ENCODE measurements around the gene LEFTY2. TPM values are rescaled to one million over a fixed set of nuclear protein-coding genes. Genes with fewer than 3 reads are reported as not detected.

LEFTY2 gene
- total and polyA plus RNA-seq, 9 of the 15 experiments (the other 6 are each of a cell fraction or from before 2014, with no cell fraction given) = 0.04 to 0.14 TPM; not detected in 7

DNA sequence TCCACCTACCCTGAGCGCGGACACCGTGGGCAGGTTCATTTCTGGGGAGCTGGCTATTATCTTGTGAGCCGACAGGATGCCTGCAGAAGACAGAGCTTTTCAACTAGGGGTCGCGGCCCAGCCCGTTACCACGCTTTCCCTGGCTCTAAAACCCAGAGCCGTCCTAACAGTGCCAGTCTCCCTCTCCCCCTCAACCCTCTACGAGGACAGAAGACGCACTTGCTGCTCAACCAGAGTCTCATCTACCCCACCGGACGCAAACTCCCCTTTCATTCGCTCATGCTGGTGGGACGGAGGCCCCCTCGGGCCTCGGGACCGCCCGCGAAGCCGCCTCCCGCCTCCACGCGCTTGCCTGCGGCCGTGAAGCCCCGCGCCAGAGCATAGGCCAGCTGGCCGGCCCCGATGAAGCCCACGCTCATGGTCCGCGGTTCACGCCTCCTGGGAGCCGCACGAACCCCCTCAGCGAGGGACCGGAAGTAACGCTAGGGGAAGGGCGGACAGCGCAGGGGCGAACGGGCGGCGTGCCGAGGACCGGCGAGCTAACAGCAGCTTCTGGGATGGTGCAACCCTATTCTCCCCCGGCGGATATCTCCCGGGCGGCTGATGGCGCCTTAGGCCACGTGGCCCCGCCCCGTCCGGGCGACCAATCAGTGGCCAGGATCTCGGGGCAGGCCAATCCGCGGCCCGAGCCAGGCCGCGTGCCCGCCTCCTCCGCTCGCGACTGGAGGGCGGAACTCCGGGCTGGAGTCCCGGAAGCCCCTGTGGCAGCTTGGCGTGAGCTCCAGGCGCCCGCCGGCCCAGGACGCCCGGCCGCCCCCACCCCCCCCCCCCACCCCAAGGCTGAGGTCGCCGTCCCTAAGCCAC is 17.1 kb downstream of the LEFTY2 start, which contains the start of gene PYCR2 (continued):
- TF ChIP-seq, protein P1, sequence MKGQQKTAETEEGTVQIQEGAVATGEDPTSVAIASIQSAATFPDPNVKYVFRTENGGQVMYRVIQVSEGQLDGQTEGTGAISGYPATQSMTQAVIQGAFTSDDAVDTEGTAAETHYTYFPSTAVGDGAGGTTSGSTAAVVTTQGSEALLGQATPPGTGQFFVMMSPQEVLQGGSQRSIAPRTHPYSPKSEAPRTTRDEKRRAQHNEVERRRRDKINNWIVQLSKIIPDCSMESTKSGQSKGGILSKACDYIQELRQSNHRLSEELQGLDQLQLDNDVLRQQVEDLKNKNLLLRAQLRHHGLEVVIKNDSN (CRISPR knock-in tag; IDR thresholded peaks at IDR 0.05) = peak; percentile 96
- TF ChIP-seq, protein P2, sequence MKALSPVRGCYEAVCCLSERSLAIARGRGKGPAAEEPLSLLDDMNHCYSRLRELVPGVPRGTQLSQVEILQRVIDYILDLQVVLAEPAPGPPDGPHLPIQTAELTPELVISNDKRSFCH (CRISPR knock-in tag; IDR thresholded peaks at IDR 0.05) = no peak
- TF ChIP-seq, protein P2 (tag; IDR thresholded peaks at IDR 0.05) = peak; percentile 83
- TF ChIP-seq RBM22 (IDR thresholded peaks at IDR 0.05; ENCODE audit: low read depth, low read length, poor library complexity, severe bottlenecking) (peak; percentile 90), DNMT1 (IDR thresholded peaks at IDR 0.05) (0 out of 2 replicates have a peak, but pooled peaks have one; percentile 20), SLC30A9 (CRISPR knock-in tag; IDR thresholded peaks at IDR 0.05) (no peak), SNIP1 (IDR thresholded peaks at IDR 0.05; ENCODE audit: low read depth) (no peak), BRD4 (IDR thresholded peaks at IDR 0.05) (peak; percentile 54; the same call in 1 of the 2 replicates), PHF21A (IDR thresholded peaks at IDR 0.05; ENCODE audit: borderline replicate concordance, low read depth) (0 out of 2 replicates have a peak, but pooled peaks have one; percentile 41), BDP1 (IDR thresholded peaks at IDR 0.05; ENCODE audit: insufficient read depth, insufficient read length) (no peak), PML (IDR thresholded peaks at IDR 0.05; ENCODE audit: low read length) (peak; percentile 78), ZNF253 (CRISPR knock-in tag; conservative IDR thresholded peaks at IDR 0.05) (no peak), MEIS2 (IDR thresholded peaks at IDR 0.05; ENCODE audit: partially characterized antibody) (no peak)
- TF ChIP-seq, protein P3, sequence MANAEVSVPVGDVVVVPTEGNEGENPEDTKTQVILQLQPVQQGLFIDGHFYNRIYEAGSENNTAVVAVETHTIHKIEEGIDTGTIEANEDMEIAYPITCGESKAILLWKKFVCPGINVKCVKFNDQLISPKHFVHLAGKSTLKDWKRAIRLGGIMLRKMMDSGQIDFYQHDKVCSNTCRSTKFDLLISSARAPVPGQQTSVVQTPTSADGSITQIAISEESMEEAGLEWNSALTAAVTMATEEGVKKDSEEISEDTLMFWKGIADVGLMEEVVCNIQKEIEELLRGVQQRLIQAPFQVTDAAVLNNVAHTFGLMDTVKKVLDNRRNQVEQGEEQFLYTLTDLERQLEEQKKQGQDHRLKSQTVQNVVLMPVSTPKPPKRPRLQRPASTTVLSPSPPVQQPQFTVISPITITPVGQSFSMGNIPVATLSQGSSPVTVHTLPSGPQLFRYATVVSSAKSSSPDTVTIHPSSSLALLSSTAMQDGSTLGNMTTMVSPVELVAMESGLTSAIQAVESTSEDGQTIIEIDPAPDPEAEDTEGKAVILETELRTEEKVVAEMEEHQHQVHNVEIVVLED (CRISPR knock-in tag; IDR thresholded peaks at IDR 0.05) = peak; percentile 68
- TF ChIP-seq, protein P4, sequence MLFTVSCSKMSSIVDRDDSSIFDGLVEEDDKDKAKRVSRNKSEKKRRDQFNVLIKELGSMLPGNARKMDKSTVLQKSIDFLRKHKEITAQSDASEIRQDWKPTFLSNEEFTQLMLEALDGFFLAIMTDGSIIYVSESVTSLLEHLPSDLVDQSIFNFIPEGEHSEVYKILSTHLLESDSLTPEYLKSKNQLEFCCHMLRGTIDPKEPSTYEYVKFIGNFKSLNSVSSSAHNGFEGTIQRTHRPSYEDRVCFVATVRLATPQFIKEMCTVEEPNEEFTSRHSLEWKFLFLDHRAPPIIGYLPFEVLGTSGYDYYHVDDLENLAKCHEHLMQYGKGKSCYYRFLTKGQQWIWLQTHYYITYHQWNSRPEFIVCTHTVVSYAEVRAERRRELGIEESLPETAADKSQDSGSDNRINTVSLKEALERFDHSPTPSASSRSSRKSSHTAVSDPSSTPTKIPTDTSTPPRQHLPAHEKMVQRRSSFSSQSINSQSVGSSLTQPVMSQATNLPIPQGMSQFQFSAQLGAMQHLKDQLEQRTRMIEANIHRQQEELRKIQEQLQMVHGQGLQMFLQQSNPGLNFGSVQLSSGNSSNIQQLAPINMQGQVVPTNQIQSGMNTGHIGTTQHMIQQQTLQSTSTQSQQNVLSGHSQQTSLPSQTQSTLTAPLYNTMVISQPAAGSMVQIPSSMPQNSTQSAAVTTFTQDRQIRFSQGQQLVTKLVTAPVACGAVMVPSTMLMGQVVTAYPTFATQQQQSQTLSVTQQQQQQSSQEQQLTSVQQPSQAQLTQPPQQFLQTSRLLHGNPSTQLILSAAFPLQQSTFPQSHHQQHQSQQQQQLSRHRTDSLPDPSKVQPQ (CRISPR knock-in tag; IDR thresholded peaks at IDR 0.05; ENCODE audit: borderline replicate concordance) = 0 out of 2 replicates have a peak, but pooled peaks have one; percentile 49
- TF ChIP-seq, protein P5, sequence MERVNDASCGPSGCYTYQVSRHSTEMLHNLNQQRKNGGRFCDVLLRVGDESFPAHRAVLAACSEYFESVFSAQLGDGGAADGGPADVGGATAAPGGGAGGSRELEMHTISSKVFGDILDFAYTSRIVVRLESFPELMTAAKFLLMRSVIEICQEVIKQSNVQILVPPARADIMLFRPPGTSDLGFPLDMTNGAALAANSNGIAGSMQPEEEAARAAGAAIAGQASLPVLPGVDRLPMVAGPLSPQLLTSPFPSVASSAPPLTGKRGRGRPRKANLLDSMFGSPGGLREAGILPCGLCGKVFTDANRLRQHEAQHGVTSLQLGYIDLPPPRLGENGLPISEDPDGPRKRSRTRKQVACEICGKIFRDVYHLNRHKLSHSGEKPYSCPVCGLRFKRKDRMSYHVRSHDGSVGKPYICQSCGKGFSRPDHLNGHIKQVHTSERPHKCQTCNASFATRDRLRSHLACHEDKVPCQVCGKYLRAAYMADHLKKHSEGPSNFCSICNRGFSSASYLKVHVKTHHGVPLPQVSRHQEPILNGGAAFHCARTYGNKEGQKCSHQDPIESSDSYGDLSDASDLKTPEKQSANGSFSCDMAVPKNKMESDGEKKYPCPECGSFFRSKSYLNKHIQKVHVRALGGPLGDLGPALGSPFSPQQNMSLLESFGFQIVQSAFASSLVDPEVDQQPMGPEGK (CRISPR knock-in tag; IDR thresholded peaks at IDR 0.05; ENCODE audit: borderline replicate concordance) = no peak
- TF ChIP-seq, protein P6, sequence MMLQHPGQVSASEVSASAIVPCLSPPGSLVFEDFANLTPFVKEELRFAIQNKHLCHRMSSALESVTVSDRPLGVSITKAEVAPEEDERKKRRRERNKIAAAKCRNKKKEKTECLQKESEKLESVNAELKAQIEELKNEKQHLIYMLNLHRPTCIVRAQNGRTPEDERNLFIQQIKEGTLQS (IDR thresholded peaks at IDR 0.05) = peak; percentile 68
- TF ChIP-seq, protein P6 (CRISPR knock-in tag; conservative IDR thresholded peaks at IDR 0.05) = peak; percentile 52; the same call in 1 of the 2 replicates
